Measurements from ENCODE around the gene LMF1.

DNA sequence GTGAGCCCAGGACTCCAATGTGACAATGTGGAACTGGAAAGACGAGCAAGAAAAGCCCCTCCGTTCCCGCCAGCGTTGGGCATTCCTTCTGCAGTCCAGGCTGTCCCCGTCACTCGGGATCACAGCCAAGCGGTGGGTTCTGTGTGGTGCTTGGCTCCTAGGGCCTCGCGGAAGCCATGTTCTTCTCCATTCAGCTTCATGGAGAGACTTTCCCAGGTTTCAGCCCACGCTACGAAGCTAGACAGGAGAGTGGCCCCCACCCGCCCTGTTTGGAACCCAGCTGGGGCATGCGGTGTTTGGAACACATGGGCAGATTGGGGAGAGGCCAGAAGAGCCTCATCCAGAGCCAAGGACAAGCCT lies 5.8 kb downstream of the LMF1 start:
- TF ChIP-seq, protein P1, sequence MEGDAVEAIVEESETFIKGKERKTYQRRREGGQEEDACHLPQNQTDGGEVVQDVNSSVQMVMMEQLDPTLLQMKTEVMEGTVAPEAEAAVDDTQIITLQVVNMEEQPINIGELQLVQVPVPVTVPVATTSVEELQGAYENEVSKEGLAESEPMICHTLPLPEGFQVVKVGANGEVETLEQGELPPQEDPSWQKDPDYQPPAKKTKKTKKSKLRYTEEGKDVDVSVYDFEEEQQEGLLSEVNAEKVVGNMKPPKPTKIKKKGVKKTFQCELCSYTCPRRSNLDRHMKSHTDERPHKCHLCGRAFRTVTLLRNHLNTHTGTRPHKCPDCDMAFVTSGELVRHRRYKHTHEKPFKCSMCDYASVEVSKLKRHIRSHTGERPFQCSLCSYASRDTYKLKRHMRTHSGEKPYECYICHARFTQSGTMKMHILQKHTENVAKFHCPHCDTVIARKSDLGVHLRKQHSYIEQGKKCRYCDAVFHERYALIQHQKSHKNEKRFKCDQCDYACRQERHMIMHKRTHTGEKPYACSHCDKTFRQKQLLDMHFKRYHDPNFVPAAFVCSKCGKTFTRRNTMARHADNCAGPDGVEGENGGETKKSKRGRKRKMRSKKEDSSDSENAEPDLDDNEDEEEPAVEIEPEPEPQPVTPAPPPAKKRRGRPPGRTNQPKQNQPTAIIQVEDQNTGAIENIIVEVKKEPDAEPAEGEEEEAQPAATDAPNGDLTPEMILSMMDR (conservative IDR thresholded peaks at IDR 0.05 in 1 of 2, IDR thresholded peaks at IDR 0.05 in 1 of 2; ENCODE audit: extremely low read depth in 1 of 2, insufficient read depth in 1 of 2, low read depth in 1 of 2, low read length in 2 of 2), result no peak
- TF ChIP-seq EZH2 (IDR thresholded peaks at IDR 0.05; ENCODE audit: borderline replicate concordance, low read length), result no peak

Measured in mammary epithelial cell (primary cell).